ENCODE measurements around the gene C10orf105.

The C10orf105 gene

DNA sequence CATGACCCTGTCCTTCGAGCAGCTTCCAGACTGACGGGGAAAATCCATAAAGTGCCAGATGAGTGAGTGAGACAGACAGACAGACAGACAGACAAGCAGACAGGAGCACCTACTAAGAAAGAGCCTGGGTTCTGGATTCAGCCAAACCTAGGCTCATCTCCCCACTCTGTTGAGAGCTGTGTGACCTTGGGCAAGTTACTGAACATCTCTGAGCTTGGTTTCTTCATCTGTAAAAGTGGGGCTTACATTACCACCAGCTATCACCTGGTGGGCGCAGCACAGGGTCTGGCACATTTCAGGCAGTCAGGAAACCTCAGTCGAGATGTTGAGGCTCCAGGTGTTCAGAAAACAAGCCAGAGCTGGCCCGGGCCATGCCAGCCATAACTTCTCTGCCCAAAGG lies 37.6 kb downstream of the C10orf105 start:
- Mint-ChIP-seq H3K36me3 (ENCODE audit: low read depth) (no peaks in the 10 kb centered on the region), H3K27me3 (ENCODE audit: low read depth) (peaks cover 8% of the 10 kb centered on the region), H3K4me1 (ENCODE audit: low read depth) (peaks cover 3% of the 10 kb centered on the region), H3K9me3 (no peaks in the 10 kb centered on the region), H3K27ac (no peak overlapping the region), H3K4me3 (no peak overlapping the region)

DNA sequence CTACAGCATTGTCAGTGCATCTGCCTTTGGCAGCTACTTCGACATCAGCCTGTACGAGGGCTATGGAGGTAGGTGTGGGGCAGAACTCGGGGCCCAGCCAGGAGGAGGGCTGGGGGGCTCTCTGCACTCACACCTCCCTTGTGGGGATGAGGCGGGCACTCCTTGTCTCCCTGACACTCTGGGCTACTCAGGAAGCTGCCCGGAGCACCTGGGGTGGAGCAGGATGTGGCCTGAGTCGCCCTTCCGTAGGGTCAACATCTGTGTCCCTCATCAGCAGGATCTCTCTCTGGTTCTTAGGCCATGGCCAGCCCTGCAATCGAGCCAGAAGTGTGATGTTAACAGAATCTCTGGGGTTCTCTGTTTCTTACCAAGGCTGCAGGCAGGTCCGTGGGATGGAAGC lies 40.2 kb downstream of the C10orf105 start:
- Mint-ChIP-seq H3K36me3 (ENCODE audit: low read depth) (no peaks in the 10 kb centered on the region), H3K9me3 (no peaks in the 10 kb centered on the region), H3K4me3 (no peak overlapping the region), H3K27ac (no peak overlapping the region), H3K27me3 (ENCODE audit: low read depth) (peaks cover 12% of the 10 kb centered on the region), H3K4me1 (ENCODE audit: low read depth) (peaks cover 1% of the 10 kb centered on the region)

DNA sequence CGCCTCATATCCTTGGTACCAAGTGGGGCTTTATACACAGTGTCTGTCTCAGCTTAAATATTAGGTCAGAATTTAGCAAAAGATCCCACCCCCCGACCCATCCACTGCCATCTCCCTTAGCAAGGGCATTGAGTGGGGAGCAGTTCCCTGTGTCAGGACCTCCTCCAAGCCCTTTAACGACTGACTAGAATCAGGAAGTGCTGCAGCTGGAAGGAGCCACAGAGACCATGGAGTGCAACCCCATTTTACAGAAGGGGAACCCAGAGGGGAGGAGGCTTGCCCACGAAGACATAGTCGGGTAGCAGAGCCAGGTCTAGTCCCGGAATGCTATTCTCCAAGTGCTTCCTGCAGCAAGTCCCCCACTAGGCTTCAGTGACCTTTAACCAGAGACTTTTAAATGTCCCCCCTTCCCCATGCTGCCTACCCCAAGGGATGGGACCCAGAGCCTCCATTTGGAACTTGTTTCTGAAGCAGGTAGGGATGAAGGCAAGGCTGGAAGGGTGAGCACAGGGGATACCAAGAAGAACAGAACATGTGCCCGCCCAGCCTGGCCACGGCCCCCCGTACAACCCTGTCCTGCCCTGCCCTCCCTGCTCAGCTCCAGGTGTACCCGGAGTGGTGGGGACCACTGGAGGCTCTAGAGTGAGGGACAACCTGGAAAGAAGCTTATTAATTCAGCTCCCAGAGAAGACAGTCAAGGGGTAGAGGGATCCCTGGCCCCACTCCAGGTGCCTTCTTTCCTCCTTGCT lies 41.3 kb downstream of the C10orf105 start:
- H3K9me3 Mint-ChIP-seq: no peaks in the 10 kb centered on the region
- peaks cover 12% of the 10 kb centered on the region for H3K27me3 Mint-ChIP-seq (ENCODE audit: low read depth)
- no peaks in the 10 kb centered on the region for H3K36me3 Mint-ChIP-seq (ENCODE audit: low read depth)
- H3K4me3 Mint-ChIP-seq: no peak overlapping the region
- no peak overlapping the region for H3K27ac Mint-ChIP-seq
- H3K4me1 Mint-ChIP-seq (ENCODE audit: low read depth): no peaks in the 10 kb centered on the region

DNA sequence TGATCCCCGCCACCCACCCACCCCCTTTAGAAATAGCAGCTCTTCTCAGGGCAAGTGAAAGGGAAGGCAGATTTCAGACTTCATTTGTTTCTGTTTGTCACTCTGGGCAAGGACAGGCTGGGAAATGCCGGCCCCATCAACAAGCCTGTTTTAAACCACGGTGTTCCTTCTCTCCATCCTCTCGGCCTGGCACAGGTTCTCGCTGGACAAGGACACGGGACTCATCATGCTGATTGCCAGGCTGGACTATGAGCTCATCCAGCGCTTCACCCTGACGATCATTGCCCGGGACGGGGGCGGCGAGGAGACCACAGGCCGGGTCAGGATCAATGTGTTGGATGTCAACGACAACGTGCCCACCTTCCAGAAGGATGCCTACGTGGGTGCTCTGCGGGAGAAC lies 42.3 kb downstream of the C10orf105 start:
- H3K27ac Mint-ChIP-seq: no peak overlapping the region
- H3K4me1 Mint-ChIP-seq (ENCODE audit: low read depth): no peaks in the 10 kb centered on the region
- H3K9me3 Mint-ChIP-seq: no peaks in the 10 kb centered on the region
- peaks cover 12% of the 10 kb centered on the region for H3K27me3 Mint-ChIP-seq (ENCODE audit: low read depth)
- H3K36me3 Mint-ChIP-seq (ENCODE audit: low read depth): no peaks in the 10 kb centered on the region
- no peak overlapping the region for H3K4me3 Mint-ChIP-seq

- Mint-ChIP-seq H3K36me3 (ENCODE audit: low read depth) (no peaks in the 10 kb centered on the region), H3K4me1 (ENCODE audit: low read depth) (no peaks in the 10 kb centered on the region), H3K9me3 (no peaks in the 10 kb centered on the region), H3K27ac (no peak overlapping the region), H3K4me3 (no peak overlapping the region), H3K27me3 (ENCODE audit: low read depth) (peaks cover 7% of the 10 kb centered on the region)
Measured at GRCh38 chr10:71675295-71675970, 44.1 kb downstream of the C10orf105 start.

- Mint-ChIP-seq H3K27ac (no peak overlapping the region), H3K27me3 (ENCODE audit: low read depth) (peaks cover 4% of the 10 kb centered on the region), H3K36me3 (ENCODE audit: low read depth) (no peaks in the 10 kb centered on the region), H3K9me3 (no peaks in the 10 kb centered on the region), H3K4me1 (ENCODE audit: low read depth) (peaks cover 4% of the 10 kb centered on the region), H3K4me3 (no peak overlapping the region)
Measured at GRCh38 chr10:71671994-71672946, 47.3 kb downstream of the C10orf105 start.

DNA sequence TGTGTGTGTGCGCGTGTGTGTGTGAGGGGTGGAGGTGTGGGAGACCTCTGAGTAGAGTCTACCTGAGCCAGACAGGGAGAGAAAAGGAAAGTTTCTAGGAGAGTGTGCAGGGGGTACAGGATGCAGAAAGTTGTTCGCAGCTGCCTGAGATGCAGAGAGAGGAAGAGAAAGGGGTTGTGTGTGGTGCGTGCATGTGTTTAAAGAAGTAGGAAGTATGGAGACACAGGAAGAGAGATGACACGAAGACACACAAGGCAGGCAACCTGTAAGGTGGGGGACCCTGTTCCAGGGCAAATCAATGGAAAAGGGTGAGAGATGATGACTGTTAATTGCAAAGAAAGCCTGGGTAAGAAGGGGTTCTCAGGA lies 52.2 kb downstream of the C10orf105 start:
- Mint-ChIP-seq H3K36me3 (ENCODE audit: low read depth) (no peaks in the 10 kb centered on the region), H3K27ac (peak overlapping the region; percentile 23), H3K27me3 (ENCODE audit: low read depth) (no peaks in the 10 kb centered on the region), H3K4me3 (no peak overlapping the region), H3K9me3 (no peaks in the 10 kb centered on the region), H3K4me1 (ENCODE audit: low read depth) (peaks cover 8% of the 10 kb centered on the region)

- H3K4me3 Mint-ChIP-seq: no peak overlapping the region
Measured at GRCh38 chr10:71666639-71667386, 52.8 kb downstream of the C10orf105 start.

DNA sequence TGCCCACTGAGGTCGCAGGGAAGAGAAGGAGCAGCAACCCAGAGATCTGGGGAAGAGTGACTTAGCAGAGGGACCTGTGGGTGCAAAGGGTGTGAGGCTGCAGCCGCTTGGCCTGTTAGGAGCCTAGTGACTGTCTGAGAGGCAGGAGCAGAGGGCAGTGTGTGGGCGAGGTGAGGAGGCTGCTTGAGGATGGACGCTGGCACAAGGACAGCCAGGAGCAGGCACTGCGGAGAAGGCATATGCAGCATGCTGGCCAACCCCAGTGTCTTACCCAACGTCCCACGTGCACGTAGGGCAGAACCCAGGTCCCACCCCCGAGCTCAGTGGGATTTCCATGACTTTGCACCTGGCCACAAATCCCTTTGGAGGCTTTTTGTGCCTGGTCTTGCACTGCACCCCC lies 54.1 kb downstream of the C10orf105 start:
- Mint-ChIP-seq H3K36me3 (ENCODE audit: low read depth) (no peaks in the 10 kb centered on the region), H3K27ac (no peak overlapping the region), H3K27me3 (ENCODE audit: low read depth) (no peaks in the 10 kb centered on the region), H3K9me3 (no peaks in the 10 kb centered on the region), H3K4me1 (ENCODE audit: low read depth) (peaks cover 8% of the 10 kb centered on the region), H3K4me3 (no peak overlapping the region)

More at GRCh38 chr10:71666639-71667386, 52.8 kb downstream of the C10orf105 start:
- Mint-ChIP-seq H3K36me3 (ENCODE audit: low read depth) (no peaks in the 10 kb centered on the region), H3K4me1 (ENCODE audit: low read depth) (peaks cover 8% of the 10 kb centered on the region), H3K9me3 (no peaks in the 10 kb centered on the region), H3K27me3 (ENCODE audit: low read depth) (no peaks in the 10 kb centered on the region), H3K27ac (peak overlapping the region; percentile 23)

- Mint-ChIP-seq H3K4me3 (no peak overlapping the region), H3K36me3 (ENCODE audit: low read depth) (no peaks in the 10 kb centered on the region), H3K27me3 (ENCODE audit: low read depth) (no peaks in the 10 kb centered on the region), H3K9me3 (no peaks in the 10 kb centered on the region), H3K27ac (no peak overlapping the region), H3K4me1 (ENCODE audit: low read depth) (peaks cover 8% of the 10 kb centered on the region)
Measured at GRCh38 chr10:71664585-71664984, 55.0 kb downstream of the C10orf105 start.

- no peaks in the 10 kb centered on the region for H3K9me3 Mint-ChIP-seq
- H3K4me1 Mint-ChIP-seq (ENCODE audit: low read depth): peaks cover 8% of the 10 kb centered on the region
- no peaks in the 10 kb centered on the region for H3K27me3 Mint-ChIP-seq (ENCODE audit: low read depth)
- H3K36me3 Mint-ChIP-seq (ENCODE audit: low read depth): no peaks in the 10 kb centered on the region
- no peak overlapping the region for H3K4me3 Mint-ChIP-seq
- no peak overlapping the region for H3K27ac Mint-ChIP-seq
Measured at GRCh38 chr10:71663311-71663710, 56.3 kb downstream of the C10orf105 start.

- H3K4me3 Mint-ChIP-seq: no peak overlapping the region
- no peaks in the 10 kb centered on the region for H3K36me3 Mint-ChIP-seq (ENCODE audit: low read depth)
- no peaks in the 10 kb centered on the region for H3K9me3 Mint-ChIP-seq
- H3K27me3 Mint-ChIP-seq (ENCODE audit: low read depth): no peaks in the 10 kb centered on the region
- H3K27ac Mint-ChIP-seq: no peak overlapping the region
- H3K4me1 Mint-ChIP-seq (ENCODE audit: low read depth): peaks cover under 1% of the 10 kb centered on the region
Measured at GRCh38 chr10:71661779-71662336, 57.7 kb downstream of the C10orf105 start.
